Gastroesophageal sphincter (tissue), 3 donors: ENCODE results near the gene C10orf105.

Source experiments
- POLR2A ChIP-seq, 2 donors: fragments of 450-650 bp; IDR thresholded peaks; one replicate each; pipeline ENCODE4 v1.6.1; 2017; ENCODE audit warnings: antibody characterized with exemption in 2 of 2, mild to moderate bottlenecking in 2 of 2, moderate library complexity in 1 of 2
- POLR2AphosphoS5 ChIP-seq: sonication (generic); formaldehyde crosslinking; IDR thresholded peaks from one replicate; pipeline ENCODE4 v1.6.1; 2017; ENCODE audit warnings: antibody characterized with exemption
- TF ChIP-seq, protein P1 (sequence below), 4 experiments: fragments of 200-600 bp in 2 of 4; fragments of 450-650 bp in 2 of 4; sonication (generic) in 1 of 4; IDR thresholded peaks; one replicate each; pipeline ENCODE4 v1.5.1; 2017 to 2019; ENCODE audit warnings: antibody characterized with exemption in 4 of 4, mild to moderate bottlenecking in 2 of 4, moderate library complexity in 2 of 4

GRCh38 chr10:71712170-71712569 is 7.4 kb downstream of the C10orf105 start:
- TF ChIP-seq POLR2A (IDR thresholded peaks at IDR 0.05) (no peak), POLR2AphosphoS5 (no peak)
- TF ChIP-seq, protein P1, sequence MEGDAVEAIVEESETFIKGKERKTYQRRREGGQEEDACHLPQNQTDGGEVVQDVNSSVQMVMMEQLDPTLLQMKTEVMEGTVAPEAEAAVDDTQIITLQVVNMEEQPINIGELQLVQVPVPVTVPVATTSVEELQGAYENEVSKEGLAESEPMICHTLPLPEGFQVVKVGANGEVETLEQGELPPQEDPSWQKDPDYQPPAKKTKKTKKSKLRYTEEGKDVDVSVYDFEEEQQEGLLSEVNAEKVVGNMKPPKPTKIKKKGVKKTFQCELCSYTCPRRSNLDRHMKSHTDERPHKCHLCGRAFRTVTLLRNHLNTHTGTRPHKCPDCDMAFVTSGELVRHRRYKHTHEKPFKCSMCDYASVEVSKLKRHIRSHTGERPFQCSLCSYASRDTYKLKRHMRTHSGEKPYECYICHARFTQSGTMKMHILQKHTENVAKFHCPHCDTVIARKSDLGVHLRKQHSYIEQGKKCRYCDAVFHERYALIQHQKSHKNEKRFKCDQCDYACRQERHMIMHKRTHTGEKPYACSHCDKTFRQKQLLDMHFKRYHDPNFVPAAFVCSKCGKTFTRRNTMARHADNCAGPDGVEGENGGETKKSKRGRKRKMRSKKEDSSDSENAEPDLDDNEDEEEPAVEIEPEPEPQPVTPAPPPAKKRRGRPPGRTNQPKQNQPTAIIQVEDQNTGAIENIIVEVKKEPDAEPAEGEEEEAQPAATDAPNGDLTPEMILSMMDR (IDR thresholded peaks at IDR 0.05), result no peak
